GM12872 (cell line): ENCODE measurements around the gene FNBP1.

Experiments
- TF ChIP-seq, protein P1 (sequence below): IDR thresholded peaks from 3 replicates; pipeline ENCODE4 v1.5.1; 2011; ENCODE audit warnings: low read depth, mild to moderate bottlenecking, low read length, moderate library complexity; ENCODE audit not compliant: insufficient read depth

Gene FNBP1

DNA sequence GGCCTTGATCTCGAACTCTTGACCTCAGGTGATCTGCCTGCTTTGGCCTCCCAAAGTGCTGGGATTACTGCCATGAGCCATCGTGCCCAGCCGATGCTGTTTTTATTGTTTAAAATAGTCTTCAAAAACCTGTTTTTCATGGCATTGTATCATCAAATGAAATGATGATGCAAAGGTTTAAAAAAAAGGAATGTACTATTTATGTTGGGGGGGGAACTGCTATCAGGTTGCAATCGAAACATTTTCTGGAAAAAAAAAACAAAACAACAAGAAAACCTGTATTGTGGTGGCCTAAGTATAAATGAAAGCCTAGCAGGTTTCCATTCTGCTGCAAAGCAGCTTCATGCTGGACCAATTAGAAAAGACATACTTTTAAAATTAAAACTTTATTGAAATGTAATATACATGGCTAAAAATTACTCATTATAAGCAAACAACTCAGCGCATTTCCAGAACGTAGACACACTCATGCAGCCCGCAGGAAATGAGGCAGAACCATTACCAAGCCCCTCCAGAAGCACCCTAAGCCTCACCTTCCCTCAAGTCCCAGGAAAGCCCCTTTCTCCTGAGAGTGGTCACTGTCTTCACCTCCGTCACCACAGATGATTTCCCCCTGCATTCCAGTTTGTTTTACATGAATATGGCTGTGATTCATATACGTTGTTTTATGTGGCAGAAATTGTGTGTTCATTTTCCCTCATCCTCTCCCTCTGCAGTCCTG lies 29.7 kb upstream of the FNBP1 start:
- TF ChIP-seq, protein P1, sequence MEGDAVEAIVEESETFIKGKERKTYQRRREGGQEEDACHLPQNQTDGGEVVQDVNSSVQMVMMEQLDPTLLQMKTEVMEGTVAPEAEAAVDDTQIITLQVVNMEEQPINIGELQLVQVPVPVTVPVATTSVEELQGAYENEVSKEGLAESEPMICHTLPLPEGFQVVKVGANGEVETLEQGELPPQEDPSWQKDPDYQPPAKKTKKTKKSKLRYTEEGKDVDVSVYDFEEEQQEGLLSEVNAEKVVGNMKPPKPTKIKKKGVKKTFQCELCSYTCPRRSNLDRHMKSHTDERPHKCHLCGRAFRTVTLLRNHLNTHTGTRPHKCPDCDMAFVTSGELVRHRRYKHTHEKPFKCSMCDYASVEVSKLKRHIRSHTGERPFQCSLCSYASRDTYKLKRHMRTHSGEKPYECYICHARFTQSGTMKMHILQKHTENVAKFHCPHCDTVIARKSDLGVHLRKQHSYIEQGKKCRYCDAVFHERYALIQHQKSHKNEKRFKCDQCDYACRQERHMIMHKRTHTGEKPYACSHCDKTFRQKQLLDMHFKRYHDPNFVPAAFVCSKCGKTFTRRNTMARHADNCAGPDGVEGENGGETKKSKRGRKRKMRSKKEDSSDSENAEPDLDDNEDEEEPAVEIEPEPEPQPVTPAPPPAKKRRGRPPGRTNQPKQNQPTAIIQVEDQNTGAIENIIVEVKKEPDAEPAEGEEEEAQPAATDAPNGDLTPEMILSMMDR, result no peak

DNA sequence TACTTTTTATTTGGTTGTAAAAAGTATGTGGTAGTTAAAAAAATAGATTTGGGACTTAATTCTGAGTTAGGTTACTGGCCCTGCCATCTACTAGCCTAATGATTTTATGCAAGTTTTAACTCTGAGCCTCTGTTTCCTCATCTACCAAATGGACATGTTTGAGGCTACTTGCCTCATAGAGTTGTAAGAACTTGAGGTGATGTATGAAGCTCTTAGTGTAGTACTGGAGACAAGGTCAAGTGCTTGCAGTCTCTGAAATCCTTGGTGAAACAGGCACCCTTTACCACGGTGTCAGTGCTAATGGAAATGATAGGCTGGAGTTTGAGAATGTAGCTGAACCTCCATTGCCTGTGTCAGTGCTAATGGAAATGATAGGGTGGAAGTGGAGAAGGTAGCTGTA lies 26.1 kb upstream of the FNBP1 start:
- TF ChIP-seq, protein P1, result no peak

DNA sequence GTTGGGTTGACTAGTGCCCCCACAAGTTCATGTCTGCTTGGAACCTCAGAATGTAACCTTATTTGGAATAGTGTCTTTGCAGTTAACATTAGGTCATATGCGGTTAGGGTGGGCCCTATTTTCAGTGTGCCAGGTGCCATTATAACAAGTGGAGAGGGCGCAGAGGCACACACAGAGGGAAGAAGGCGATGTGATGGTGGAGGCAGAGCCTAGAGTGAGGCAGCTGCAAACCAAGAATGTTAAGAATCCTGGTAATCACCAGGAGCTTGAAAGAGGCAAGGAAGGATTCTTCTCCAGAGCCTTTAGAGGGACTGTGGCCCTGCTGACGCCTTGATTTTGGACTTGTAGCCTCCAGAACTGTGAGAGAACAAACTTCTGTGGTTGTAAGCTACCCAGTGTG lies 21.6 kb upstream of the FNBP1 start:
- TF ChIP-seq, protein P1, result no peak

DNA sequence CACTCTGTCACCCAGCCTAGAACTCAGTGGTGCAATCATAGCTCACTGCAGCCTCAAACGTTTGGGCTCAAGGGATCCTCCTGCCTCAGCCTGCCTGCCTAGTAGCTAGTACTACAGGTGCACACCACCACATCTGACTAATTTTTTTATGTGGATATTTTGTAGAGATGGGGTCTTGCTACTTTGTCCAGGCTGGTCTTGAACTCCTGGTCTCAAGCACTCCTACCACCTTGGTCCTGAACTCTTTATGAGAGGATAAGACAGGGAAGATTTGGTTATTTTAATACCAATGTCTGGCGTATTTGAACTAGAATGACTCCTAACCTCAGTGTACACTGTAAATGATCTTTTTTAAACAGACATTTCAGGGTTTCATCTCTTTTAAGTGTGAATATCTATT lies 19.8 kb upstream of the FNBP1 start:
- TF ChIP-seq, protein P1, result no peak

DNA sequence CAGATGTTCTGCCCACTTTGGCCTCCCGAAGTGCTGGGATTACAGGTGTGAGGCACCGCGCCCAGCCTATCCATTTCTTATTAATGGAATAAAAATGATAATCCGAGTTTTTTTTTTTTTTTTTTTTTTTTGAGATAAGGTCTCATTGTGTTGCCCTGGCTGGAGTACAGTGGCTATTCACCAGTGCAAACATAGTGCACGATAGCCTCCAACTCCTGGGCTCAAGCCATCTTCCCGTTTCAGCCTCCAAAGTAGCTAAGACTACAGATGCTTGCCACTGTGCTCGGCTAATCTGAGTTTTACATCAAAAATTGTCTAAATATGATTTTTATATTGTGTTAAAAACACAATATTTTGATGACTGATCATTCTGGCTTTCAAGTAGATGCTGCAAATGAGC lies 17.3 kb upstream of the FNBP1 start:
- TF ChIP-seq, protein P1, result no peak

DNA sequence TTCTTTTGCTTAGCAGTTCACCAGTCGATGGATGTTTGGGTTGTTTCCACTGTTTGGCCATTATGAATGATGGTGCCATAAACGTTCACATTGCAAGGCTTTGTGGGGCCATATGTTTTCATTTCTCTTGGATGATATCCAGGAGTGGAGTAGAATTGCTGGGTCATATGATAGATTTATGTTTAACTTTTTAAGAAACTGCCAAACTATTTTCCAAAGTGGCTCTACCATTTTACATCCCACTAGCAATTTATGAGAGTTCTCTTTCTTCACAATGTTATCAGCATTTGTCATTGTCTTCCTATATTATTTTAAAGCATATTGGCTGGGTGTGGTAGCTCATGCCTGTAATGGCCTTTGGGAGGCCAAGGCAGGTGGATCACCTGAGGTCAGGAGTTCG lies 15.9 kb upstream of the FNBP1 start:
- TF ChIP-seq, protein P1, result no peak

DNA sequence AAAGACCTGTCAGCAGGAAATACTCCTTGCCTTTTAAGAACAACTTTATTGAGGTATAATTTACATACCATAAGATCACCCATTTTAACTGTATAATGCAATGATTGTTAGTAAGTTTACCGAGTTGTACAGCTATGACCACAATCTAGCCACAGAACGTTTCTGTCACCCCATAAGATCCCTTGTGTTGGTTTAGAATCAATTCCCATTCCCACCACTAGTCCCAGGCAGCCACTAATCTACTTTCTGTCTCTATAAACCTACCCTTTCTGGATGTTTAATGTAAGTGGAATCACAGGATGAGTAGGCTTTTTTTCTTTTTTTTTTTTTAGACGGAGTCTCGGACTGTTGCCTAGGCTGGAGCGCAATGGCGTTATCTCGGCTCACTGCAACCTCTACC lies 15.2 kb upstream of the FNBP1 start:
- TF ChIP-seq, protein P1, result peak; percentile 41; the same call in 2 of the 3 replicates
